ENCODE measurements around the gene PEX14. TPM values are rescaled to one million over a fixed set of nuclear protein-coding genes. Genes with fewer than 3 reads are reported as not detected.
A peak's percentile ranks its signal among the peaks of the same experiment; 100 is the strongest.

Gene PEX14
- total RNA-seq, 1 donor from 2014 or later = 31.4 TPM

DNA sequence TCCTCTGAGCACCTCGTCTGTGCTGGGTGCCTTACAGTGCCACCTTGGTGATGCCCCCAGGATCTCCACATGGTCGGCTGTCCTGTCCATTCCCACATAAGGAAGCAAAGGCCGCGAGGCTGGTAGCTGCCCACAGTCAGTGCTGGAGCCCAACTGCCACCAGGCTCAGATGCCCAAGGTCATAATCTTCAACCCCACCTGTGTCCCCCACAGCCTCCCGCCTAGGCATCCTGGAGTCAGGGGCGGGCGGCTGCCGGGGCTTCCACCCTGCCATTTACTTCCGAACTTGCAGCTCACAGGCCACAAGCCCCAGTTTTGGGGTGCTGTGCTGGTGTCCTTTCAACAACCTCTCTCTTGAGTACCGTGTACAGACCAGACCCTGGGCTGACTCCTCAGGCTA is 195.4 kb downstream of the PEX14 start:
- Mint-ChIP-seq H3K4me3 (no peak overlapping the region), H3K27ac (no peak overlapping the region), H3K4me1 (peaks cover 41% of the 10 kb centered on the region), H3K9me3 (no peaks in the 10 kb centered on the region), H3K36me3 (no peaks in the 10 kb centered on the region), H3K27me3 (ENCODE audit: low read depth) (no peaks in the 10 kb centered on the region)
- no peak for DNase-seq (ENCODE audit: low spot score in 2 of 2, unreplicated experiment in 2 of 2)
- TF ChIP-seq, protein P1, sequence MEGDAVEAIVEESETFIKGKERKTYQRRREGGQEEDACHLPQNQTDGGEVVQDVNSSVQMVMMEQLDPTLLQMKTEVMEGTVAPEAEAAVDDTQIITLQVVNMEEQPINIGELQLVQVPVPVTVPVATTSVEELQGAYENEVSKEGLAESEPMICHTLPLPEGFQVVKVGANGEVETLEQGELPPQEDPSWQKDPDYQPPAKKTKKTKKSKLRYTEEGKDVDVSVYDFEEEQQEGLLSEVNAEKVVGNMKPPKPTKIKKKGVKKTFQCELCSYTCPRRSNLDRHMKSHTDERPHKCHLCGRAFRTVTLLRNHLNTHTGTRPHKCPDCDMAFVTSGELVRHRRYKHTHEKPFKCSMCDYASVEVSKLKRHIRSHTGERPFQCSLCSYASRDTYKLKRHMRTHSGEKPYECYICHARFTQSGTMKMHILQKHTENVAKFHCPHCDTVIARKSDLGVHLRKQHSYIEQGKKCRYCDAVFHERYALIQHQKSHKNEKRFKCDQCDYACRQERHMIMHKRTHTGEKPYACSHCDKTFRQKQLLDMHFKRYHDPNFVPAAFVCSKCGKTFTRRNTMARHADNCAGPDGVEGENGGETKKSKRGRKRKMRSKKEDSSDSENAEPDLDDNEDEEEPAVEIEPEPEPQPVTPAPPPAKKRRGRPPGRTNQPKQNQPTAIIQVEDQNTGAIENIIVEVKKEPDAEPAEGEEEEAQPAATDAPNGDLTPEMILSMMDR (IDR thresholded peaks at IDR 0.05; ENCODE audit: unreplicated experiment) = no peak

DNA sequence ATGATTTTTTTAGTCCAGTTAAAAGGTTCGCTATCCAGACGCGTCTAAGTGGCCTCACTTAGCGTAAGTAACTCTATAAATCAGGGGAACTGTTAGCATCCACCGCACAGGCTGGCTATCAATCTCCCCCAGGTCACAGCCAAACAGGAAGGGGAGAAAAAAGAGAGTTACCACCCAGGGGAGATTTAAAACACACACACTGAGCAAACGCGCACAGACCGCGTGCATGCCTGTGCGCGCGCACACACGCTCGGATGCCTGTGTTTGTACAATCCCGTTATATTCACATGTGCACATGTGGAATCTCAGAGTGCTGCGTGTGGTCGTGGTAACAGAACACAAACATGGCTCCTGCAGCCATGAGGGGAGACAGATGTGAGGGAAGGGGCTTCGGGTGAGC is 196.3 kb downstream of the PEX14 start:
- no peaks in the 10 kb centered on the region for H3K36me3 Mint-ChIP-seq
- no peaks in the 10 kb centered on the region for H3K27me3 Mint-ChIP-seq (ENCODE audit: low read depth)
- no peak for DNase-seq (ENCODE audit: low spot score in 2 of 2, unreplicated experiment in 2 of 2)
- H3K4me1 Mint-ChIP-seq = peaks cover 41% of the 10 kb centered on the region
- H3K9me3 Mint-ChIP-seq = no peaks in the 10 kb centered on the region
- H3K4me3 Mint-ChIP-seq = peak overlapping the region; percentile 3
- no peak overlapping the region for H3K27ac Mint-ChIP-seq
- TF ChIP-seq, protein P1 (IDR thresholded peaks at IDR 0.05; ENCODE audit: unreplicated experiment) = no peak

DNA sequence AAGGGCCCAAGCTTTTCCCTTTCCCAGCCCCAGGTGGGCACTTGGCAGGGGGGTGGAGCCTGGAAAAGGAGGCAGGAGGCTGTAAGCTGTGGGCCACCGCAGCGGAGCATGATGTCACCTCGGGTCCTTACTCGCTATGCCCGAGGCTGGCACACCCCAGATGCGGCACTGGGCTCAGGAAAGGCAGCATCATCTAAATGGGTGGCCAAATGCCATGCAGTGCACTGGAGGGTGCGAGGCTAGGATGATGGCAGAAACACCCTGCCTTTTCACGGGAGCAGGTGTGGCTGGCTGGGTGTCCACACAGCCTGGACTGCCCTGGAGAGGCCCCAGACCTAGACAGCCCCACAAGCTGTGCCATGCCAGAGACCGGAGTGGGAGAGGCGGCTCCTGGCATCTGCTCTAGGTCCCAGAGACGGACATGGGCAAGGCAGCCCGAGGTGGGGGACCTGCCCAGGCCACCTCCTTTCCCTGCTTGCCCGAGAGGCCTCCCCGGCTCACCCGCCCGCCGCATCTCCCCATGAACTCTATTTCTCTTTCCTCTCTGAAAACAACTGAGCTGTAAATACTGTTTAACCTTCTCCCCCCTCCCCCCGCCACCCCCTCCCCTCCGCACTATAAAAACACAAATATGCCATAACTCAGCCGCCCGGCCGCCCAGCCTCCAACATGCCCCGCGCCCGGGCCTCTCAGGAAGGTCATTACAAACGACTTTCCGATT is 197.0 kb downstream of the PEX14 start:
- H3K27me3 Mint-ChIP-seq (ENCODE audit: low read depth) = no peaks in the 10 kb centered on the region
- DNase-seq (ENCODE audit: low spot score in 2 of 2, unreplicated experiment in 2 of 2) = no peak
- H3K36me3 Mint-ChIP-seq = no peaks in the 10 kb centered on the region
- no peak overlapping the region for H3K27ac Mint-ChIP-seq
- H3K4me1 Mint-ChIP-seq = peaks cover 48% of the 10 kb centered on the region
- TF ChIP-seq, protein P1 (IDR thresholded peaks at IDR 0.05; ENCODE audit: unreplicated experiment) = no peak
- H3K9me3 Mint-ChIP-seq = no peaks in the 10 kb centered on the region
- peak overlapping the region; percentile 31 for H3K4me3 Mint-ChIP-seq

DNA sequence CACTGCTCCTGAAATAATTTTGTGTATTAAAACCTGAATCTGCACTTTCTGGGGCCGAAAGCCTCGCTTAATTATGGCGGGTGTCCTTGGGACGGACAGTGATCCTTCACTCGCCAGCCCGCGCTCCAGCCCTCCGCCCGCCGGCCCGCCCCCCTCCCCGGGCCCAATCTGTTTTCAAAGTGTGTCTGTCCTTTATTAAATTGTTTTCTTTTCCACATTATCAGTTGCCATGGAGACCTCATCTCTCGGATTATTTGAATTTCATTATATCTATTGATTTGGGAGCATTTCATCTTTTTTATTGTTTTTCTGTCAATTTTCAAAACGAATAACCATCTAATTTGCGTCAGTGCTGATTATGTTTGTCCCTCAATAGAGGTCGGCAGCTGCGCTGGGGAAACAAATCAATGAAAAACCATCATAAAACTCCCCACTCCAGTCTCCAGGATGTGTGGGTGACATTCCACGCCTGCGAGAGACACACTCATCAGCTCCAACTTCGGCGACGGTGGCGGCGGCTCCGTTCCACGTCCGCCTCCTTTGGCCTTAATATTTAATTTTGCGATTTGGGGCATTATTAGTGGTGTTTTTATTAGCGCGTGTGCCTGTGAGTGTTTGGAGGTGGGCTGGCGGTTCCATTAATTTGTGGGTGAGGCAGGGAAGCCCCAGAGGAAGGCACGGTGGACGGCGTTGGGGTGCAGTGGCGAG is 197.7 kb downstream of the PEX14 start:
- Mint-ChIP-seq H3K9me3 (no peaks in the 10 kb centered on the region), H3K4me3 (peak overlapping the region; percentile 31), H3K27ac (no peak overlapping the region), H3K4me1 (peaks cover 51% of the 10 kb centered on the region), H3K36me3 (no peaks in the 10 kb centered on the region), H3K27me3 (ENCODE audit: low read depth) (no peaks in the 10 kb centered on the region)
- DNase-seq (ENCODE audit: low spot score in 2 of 2, unreplicated experiment in 2 of 2) = no peak
- TF ChIP-seq, protein P1 (IDR thresholded peaks at IDR 0.05; ENCODE audit: unreplicated experiment) = no peak

DNA sequence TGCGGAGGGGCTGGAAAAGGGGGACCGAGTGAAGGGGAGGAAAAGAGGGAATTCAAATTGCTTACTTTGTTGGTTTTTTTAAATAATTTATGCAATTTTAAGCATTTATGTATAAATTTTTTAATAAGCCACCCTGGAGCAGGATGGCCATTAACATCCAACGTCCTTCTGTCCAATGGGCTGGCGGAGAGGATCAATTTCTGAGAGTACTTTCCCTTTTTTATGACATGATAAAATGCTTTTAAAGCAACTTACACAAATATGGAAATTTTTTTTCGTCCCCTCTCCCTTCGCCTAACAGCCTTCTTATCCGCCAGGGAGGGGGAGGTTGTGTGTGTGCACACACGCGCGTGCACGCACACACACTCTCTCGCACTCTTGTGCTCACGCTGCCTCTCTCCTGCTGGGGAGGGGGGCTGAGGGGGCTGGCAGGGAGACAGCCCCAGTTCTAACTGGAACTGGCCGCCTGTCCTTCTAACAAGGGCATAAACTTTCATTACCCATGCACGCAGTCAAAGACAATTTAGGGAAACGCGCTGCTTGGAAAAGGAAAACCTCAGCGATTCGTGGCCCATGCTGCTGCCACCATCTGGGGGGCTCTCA is 198.5 kb downstream of the PEX14 start:
- no peaks in the 10 kb centered on the region for H3K9me3 Mint-ChIP-seq
- H3K4me1 Mint-ChIP-seq = peaks cover 54% of the 10 kb centered on the region
- TF ChIP-seq, protein P1 (IDR thresholded peaks at IDR 0.05; ENCODE audit: unreplicated experiment) = no peak
- H3K27me3 Mint-ChIP-seq (ENCODE audit: low read depth) = no peaks in the 10 kb centered on the region
- no peak overlapping the region for H3K4me3 Mint-ChIP-seq
- no peak for DNase-seq (ENCODE audit: low spot score in 2 of 2, unreplicated experiment in 2 of 2)
- no peaks in the 10 kb centered on the region for H3K36me3 Mint-ChIP-seq
- no peak overlapping the region for H3K27ac Mint-ChIP-seq

Measured in mesothelial cell of epicardium (in vitro differentiated cells).